Erythroblast (primary cell): ENCODE results near the gene GNAI2.

ENCODE experiments used
- DNase-seq, 2 experiments: peaks; one replicate each; lab custom pipeline; 2025; lab: John Stamatoyannopoulos, UW
- GATA1 ChIP-seq: IDR thresholded peaks from 2 replicates; pipeline ENCODE4 v1.6.1; 2011; ENCODE audit warnings: low read depth, mild to moderate bottlenecking, control low read depth, low read length, moderate library complexity
- POLR2A ChIP-seq: IDR thresholded peaks from 2 replicates; pipeline ENCODE4 v1.6.1; 2011; ENCODE audit warnings: mild to moderate bottlenecking, low read length

GNAI2 gene

GRCh38 chr3:50287262-50287661 lies 51.3 kb downstream of the GNAI2 start:
- DNase-seq = no peak
- TF ChIP-seq GATA1 (no peak), POLR2A (no peak)

GRCh38 chr3:50288387-50289007 lies 52.5 kb downstream of the GNAI2 start:
- no peak for DNase-seq
- no peak for TF ChIP-seq GATA1
- TF ChIP-seq POLR2A = no peak

- TF ChIP-seq GATA1 = no peak
- TF ChIP-seq POLR2A = no peak
- DNase-seq = no peak
Observed at GRCh38 chr3:50289130-50289529, 53.1 kb downstream of the GNAI2 start.

GRCh38 chr3:50290161-50290641 lies 54.2 kb downstream of the GNAI2 start:
- TF ChIP-seq POLR2A = no peak
- no peak for TF ChIP-seq GATA1
- no peak for DNase-seq

- DNase-seq = peak; percentile 99
- TF ChIP-seq POLR2A (peak; percentile 84), GATA1 (no peak)
Observed at GRCh38 chr3:50292159-50293078, 56.4 kb downstream of the GNAI2 start, which contains the start of gene IFRD2. IFRD2 (minus strand) TSS chr3:50292429; CDS start chr3:50292274, 155 bp downstream.

- no peak for TF ChIP-seq POLR2A
- TF ChIP-seq GATA1 = no peak
- no peak for DNase-seq
Observed at GRCh38 chr3:50293079-50293801, 57.2 kb downstream of the GNAI2 start.

- DNase-seq = no peak
- TF ChIP-seq GATA1 (no peak), POLR2A (peak; percentile 2)
Observed at GRCh38 chr3:50294089-50294488, 58.1 kb downstream of the GNAI2 start.

- TF ChIP-seq POLR2A (peak; percentile 23), GATA1 (no peak)
- no peak for DNase-seq
Observed at GRCh38 chr3:50294492-50295403, 58.7 kb downstream of the GNAI2 start.

GRCh38 chr3:50295553-50296431 lies 59.8 kb downstream of the GNAI2 start:
- DNase-seq = no peak
- no peak for TF ChIP-seq GATA1
- peak; percentile 23 for TF ChIP-seq POLR2A

- no peak for DNase-seq
- TF ChIP-seq POLR2A (no peak), GATA1 (no peak)
Observed at GRCh38 chr3:50296721-50297383, 60.8 kb downstream of the GNAI2 start.

GRCh38 chr3:50297384-50297775 lies 61.4 kb downstream of the GNAI2 start:
- peak; percentile 71 to 75 for DNase-seq

More at GRCh38 chr3:50297384-50297775, 61.4 kb downstream of the GNAI2 start:
- no peak for TF ChIP-seq POLR2A
- no peak for TF ChIP-seq GATA1
